Measurements from ENCODE around the gene ANKRD40CL. TPM values are rescaled to one million over a fixed set of nuclear protein-coding genes. Genes with fewer than 3 reads are reported as not detected.
A peak's percentile ranks its signal among the peaks of the same experiment; 100 is the strongest.

Gene ANKRD40CL
- total and polyA plus RNA-seq, 9 of the 15 experiments (the other 6 are each of a cell fraction or from before 2014, with no cell fraction given): not detected

- H3K27me3 ChIP-seq (ENCODE audit: control insufficient read depth in 2 of 2, insufficient read depth in 2 of 2, low read length in 2 of 2): no peaks in the 10 kb centered on the region
- no TSS peak for BruUV-seq (replicated peaks)
- CTCF ChIA-PET (ENCODE audit: low intra/inter-chr PET ratio): no interaction called here
- in situ Hi-C loops (cut with MboI): no loop called here
- no peak overlapping the region for H3K9ac ChIP-seq (ENCODE audit: insufficient read depth in 1 of 2, low read depth in 2 of 2, low read length in 2 of 2)
- peaks cover 18% of the 10 kb centered on the region; the same call in 1 of the 3 replicates for H3K79me2 ChIP-seq (ENCODE audit: control insufficient read depth, insufficient read depth, low read length)
- H3K9me3 ChIP-seq (replicated peaks; ENCODE audit: control insufficient read depth, insufficient read depth, low read depth, low read length): no peaks in the 10 kb centered on the region
- DNase-seq (ENCODE audit: extremely low read depth in 1 of 4, low spot score in 3 of 4): no peak
- no peak overlapping the region for H3K27ac ChIP-seq (ENCODE audit: extremely low read depth, low read depth, low read length)
- no peaks in the 10 kb centered on the region for H4K20me1 ChIP-seq (replicated peaks; ENCODE audit: control insufficient read depth, insufficient read depth, low read length)
- no peak overlapping the region for H3K4me3 ChIP-seq
- no peak for ATAC-seq
- H3K4me1 ChIP-seq (replicated peaks in 1 of 2; ENCODE audit: control insufficient read depth in 2 of 2, insufficient read depth in 2 of 2, low read length in 2 of 2): no peaks in the 10 kb centered on the region
- intact Hi-C loops (cut with micrococcal nuclease): no loop called here
- FAIRE-seq: no peak
- no peak overlapping the region for H2AFZ ChIP-seq (ENCODE audit: low read depth, low read length)
- no peak overlapping the region for H3K4me2 ChIP-seq (ENCODE audit: insufficient read depth, low read length)
- WGBS (ENCODE audit: insufficient coverage, low coverage, missing lambda C conversion rate): 88% methylated on average over 12 of the region's 12 CpGs
- POLR2A ChIA-PET: interaction anchor here (1.0 kb wide), 1 partner anchor 14 kb away, joined by 4 read pairs; no protein-coding TSS in a partner anchor
- TF ChIP-seq ZNF512 (tag; IDR thresholded peaks at IDR 0.05) (no peak), ZZZ3 (IDR thresholded peaks at IDR 0.05) (0 out of 2 replicates have a peak, but pooled peaks have one; percentile 53), POLR3G (IDR thresholded peaks at IDR 0.05; ENCODE audit: extremely low read depth, insufficient read length, insufficient replicate concordance) (no peak)
- peaks cover 98% of the 10 kb centered on the region for H3K36me3 ChIP-seq (ENCODE audit: control insufficient read depth, insufficient read depth, low read length)
- H3K9me1 ChIP-seq (ENCODE audit: control insufficient read depth, insufficient read depth, low read length): no peaks in the 10 kb centered on the region
These were observed 21.7 kb downstream of the ANKRD40CL start for GRCh38 chr17:50745631-50746030.

GRCh38 chr17:50739098-50739497 lies 28.2 kb downstream of the ANKRD40CL start:
- no peak for FAIRE-seq
- H3K27me3 ChIP-seq (ENCODE audit: control insufficient read depth in 2 of 2, insufficient read depth in 2 of 2, low read length in 2 of 2): no peaks in the 10 kb centered on the region
- H4K20me1 ChIP-seq (replicated peaks; ENCODE audit: control insufficient read depth, insufficient read depth, low read length): no peaks in the 10 kb centered on the region; the same call in 1 of the 2 replicates
- WGBS (ENCODE audit: insufficient coverage, low coverage, missing lambda C conversion rate): 71% methylated on average over 2 of the region's 2 CpGs
- no peak for DNase-seq (ENCODE audit: extremely low read depth in 1 of 4, low spot score in 3 of 4)
- ChIA-PET CTCF (ENCODE audit: low intra/inter-chr PET ratio) (no interaction called here), POLR2A (interaction anchor here (0.6 to 1.1 kb wide), 4 partner anchors 11 to 128 kb away, joined by 3 read pairs; partner anchors contain the start of gene WFIKKN2)
- no peaks in the 10 kb centered on the region for H3K9me3 ChIP-seq (replicated peaks; ENCODE audit: control insufficient read depth, insufficient read depth, low read depth, low read length)
- TF ChIP-seq CBX3 (IDR thresholded peaks at IDR 0.05; ENCODE audit: borderline replicate concordance in 1 of 2, low read length in 2 of 2) (no peak), ZNF146 (CRISPR knock-in tag; IDR thresholded peaks at IDR 0.05; ENCODE audit: unreplicated experiment) (no peak), ATF7 (IDR thresholded peaks at IDR 0.05) (no peak), ZSCAN32 (CRISPR knock-in tag; IDR thresholded peaks at IDR 0.05) (no peak)
- in situ Hi-C loops (cut with MboI): no loop called here
- H3K4me3 ChIP-seq: no peak overlapping the region
- H3K79me2 ChIP-seq (ENCODE audit: control insufficient read depth, insufficient read depth, low read length): peaks cover 78% of the 10 kb centered on the region
- intact Hi-C loops (cut with micrococcal nuclease): no loop called here
- TSS peak; percentile 8 for BruUV-seq (replicated peaks)
- no peak overlapping the region for H3K4me2 ChIP-seq (ENCODE audit: insufficient read depth, low read length)
- H3K36me3 ChIP-seq (ENCODE audit: control insufficient read depth, insufficient read depth, low read length): peaks cover 91% of the 10 kb centered on the region
- no peak overlapping the region for H2AFZ ChIP-seq (ENCODE audit: low read depth, low read length)
- no peak overlapping the region for H3K27ac ChIP-seq (ENCODE audit: extremely low read depth, low read depth, low read length)
- no peaks in the 10 kb centered on the region for H3K4me1 ChIP-seq (replicated peaks in 1 of 2; ENCODE audit: control insufficient read depth in 2 of 2, insufficient read depth in 2 of 2, low read length in 2 of 2)
- ATAC-seq: no peak
- no peaks in the 10 kb centered on the region for H3K9me1 ChIP-seq (ENCODE audit: control insufficient read depth, insufficient read depth, low read length)
- H3K9ac ChIP-seq (ENCODE audit: insufficient read depth in 1 of 2, low read depth in 2 of 2, low read length in 2 of 2): no peak overlapping the region

Measured in K562 (cell line).